Measurements from ENCODE around the gene POLG. TPM values are rescaled to one million over a fixed set of nuclear protein-coding genes. Genes with fewer than 3 reads are reported as not detected.

The POLG gene
- total RNA-seq, 2 donors from 2014 or later: 55.3 to 60.2 TPM

GRCh38 chr15:89319678-89320077 lies 14.9 kb downstream of the POLG start:
- Mint-ChIP-seq H3K27me3 (ENCODE audit: insufficient read depth) (no peaks in the 10 kb centered on the region), H3K4me3 (no peak overlapping the region), H3K9me3 (no peaks in the 10 kb centered on the region), H3K27ac (no peak overlapping the region), H3K36me3 (ENCODE audit: low read depth) (peaks cover 81% of the 10 kb centered on the region), H3K4me1 (no peaks in the 10 kb centered on the region)
- H3K27me3 ChIP-seq (ENCODE audit: control insufficient read depth, insufficient read depth, low read length, poor library complexity, severe bottlenecking): no peaks in the 10 kb centered on the region
- DNase-seq: no peak
- peaks cover 95% of the 10 kb centered on the region for H3K36me3 ChIP-seq (ENCODE audit: control insufficient read depth, insufficient read depth, low read length)
- no peak overlapping the region for H3K4me3 ChIP-seq (ENCODE audit: low read length)
- H3K27ac ChIP-seq (ENCODE audit: low read depth, low read length): peak overlapping the region; percentile 29
- WGBS, 2 experiments (ENCODE audit: insufficient coverage in 1 of 2, insufficient read length in 1 of 2): 96 to 100% methylated on average over 6 to 9 of the region's 9 CpGs
- H3K9ac ChIP-seq (ENCODE audit: extremely low read depth, low read length, poor library complexity, severe bottlenecking): no peak overlapping the region
- no peaks in the 10 kb centered on the region for H3K9me3 ChIP-seq (ENCODE audit: control insufficient read depth, low read length)
- TF ChIP-seq, protein P1, sequence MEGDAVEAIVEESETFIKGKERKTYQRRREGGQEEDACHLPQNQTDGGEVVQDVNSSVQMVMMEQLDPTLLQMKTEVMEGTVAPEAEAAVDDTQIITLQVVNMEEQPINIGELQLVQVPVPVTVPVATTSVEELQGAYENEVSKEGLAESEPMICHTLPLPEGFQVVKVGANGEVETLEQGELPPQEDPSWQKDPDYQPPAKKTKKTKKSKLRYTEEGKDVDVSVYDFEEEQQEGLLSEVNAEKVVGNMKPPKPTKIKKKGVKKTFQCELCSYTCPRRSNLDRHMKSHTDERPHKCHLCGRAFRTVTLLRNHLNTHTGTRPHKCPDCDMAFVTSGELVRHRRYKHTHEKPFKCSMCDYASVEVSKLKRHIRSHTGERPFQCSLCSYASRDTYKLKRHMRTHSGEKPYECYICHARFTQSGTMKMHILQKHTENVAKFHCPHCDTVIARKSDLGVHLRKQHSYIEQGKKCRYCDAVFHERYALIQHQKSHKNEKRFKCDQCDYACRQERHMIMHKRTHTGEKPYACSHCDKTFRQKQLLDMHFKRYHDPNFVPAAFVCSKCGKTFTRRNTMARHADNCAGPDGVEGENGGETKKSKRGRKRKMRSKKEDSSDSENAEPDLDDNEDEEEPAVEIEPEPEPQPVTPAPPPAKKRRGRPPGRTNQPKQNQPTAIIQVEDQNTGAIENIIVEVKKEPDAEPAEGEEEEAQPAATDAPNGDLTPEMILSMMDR (conservative IDR thresholded peaks at IDR 0.05): no peak
- H3K4me1 ChIP-seq (ENCODE audit: control insufficient read depth, insufficient read depth, low read length): no peaks in the 10 kb centered on the region

DNA sequence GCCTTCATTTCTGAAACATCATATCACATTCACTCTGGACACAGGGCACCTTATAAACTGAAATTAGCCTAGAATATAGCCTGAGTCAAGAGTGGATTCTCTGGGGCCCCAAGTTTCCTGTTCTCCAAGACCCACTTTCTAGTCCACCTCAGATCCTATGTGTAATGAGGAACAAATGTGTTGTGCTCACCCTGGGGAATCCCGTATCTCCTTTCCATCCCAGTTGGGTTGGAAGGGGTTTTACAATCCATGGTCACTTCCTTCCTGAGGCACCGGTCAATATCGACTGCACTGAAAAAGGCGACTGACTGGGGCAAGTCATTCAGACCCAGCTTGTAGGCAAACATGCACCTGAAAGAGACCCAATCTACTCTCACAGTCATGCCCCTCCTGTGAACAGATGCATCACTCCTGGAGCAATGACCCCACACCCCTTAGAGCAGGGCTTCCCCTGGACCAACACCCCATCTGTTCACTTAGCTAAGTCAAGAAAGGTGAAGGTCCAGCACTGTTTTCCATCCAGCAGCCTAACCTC lies 17.4 kb downstream of the POLG start:
- TF ChIP-seq, protein P1 (conservative IDR thresholded peaks at IDR 0.05): no peak
- H3K36me3 Mint-ChIP-seq (ENCODE audit: low read depth): peaks cover 77% of the 10 kb centered on the region
- H3K27ac Mint-ChIP-seq: no peak overlapping the region
- Histone ChIP-seq H3K9me3 (ENCODE audit: control insufficient read depth, low read length) (no peaks in the 10 kb centered on the region), H3K27ac (ENCODE audit: low read depth, low read length) (no peak overlapping the region), H3K4me1 (ENCODE audit: control insufficient read depth, insufficient read depth, low read length) (no peaks in the 10 kb centered on the region), H3K36me3 (ENCODE audit: control insufficient read depth, insufficient read depth, low read length) (peaks cover 97% of the 10 kb centered on the region), H3K27me3 (ENCODE audit: control insufficient read depth, insufficient read depth, low read length, poor library complexity, severe bottlenecking) (no peaks in the 10 kb centered on the region), H3K9ac (ENCODE audit: extremely low read depth, low read length, poor library complexity, severe bottlenecking) (no peak overlapping the region), H3K4me3 (ENCODE audit: low read length) (no peak overlapping the region)
- no peaks in the 10 kb centered on the region for H3K9me3 Mint-ChIP-seq
- DNase-seq: no peak
- 92 to 96% methylated on average over 2 to 4 of the region's 4 CpGs for WGBS, 2 experiments (ENCODE audit: insufficient coverage in 1 of 2, insufficient read length in 1 of 2)
- no peak overlapping the region for H3K4me3 Mint-ChIP-seq
- no peaks in the 10 kb centered on the region for H3K4me1 Mint-ChIP-seq
- H3K27me3 Mint-ChIP-seq (ENCODE audit: insufficient read depth): no peaks in the 10 kb centered on the region

DNA sequence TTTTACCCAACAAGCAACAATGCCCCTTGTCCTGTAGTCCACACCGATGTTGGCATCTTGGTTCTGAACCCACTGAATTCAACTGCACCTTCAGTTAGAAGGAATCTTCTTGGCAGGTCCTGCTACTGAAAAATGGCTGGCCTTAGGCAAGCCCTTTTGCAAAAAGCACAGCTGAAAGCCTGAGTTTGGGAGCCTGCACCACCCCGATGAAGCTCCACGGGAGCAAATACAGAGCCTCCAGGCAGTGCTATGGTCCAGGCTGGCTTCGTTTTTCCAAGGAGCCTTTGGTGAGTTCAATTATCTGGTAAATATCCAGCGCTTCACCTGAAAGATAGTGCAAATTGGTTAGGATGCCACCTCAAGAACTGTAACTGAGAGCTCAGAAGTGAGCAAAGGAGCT lies 18.1 kb downstream of the POLG start:
- H3K36me3 Mint-ChIP-seq (ENCODE audit: low read depth): peaks cover 73% of the 10 kb centered on the region
- no peaks in the 10 kb centered on the region for H3K4me1 Mint-ChIP-seq
- Histone ChIP-seq H3K27me3 (ENCODE audit: control insufficient read depth, insufficient read depth, low read length, poor library complexity, severe bottlenecking) (no peaks in the 10 kb centered on the region), H3K4me1 (ENCODE audit: control insufficient read depth, insufficient read depth, low read length) (no peaks in the 10 kb centered on the region), H3K27ac (ENCODE audit: low read depth, low read length) (no peak overlapping the region), H3K9me3 (ENCODE audit: control insufficient read depth, low read length) (no peaks in the 10 kb centered on the region), H3K36me3 (ENCODE audit: control insufficient read depth, insufficient read depth, low read length) (peaks cover 98% of the 10 kb centered on the region), H3K4me3 (ENCODE audit: low read length) (no peak overlapping the region), H3K9ac (ENCODE audit: extremely low read depth, low read length, poor library complexity, severe bottlenecking) (no peak overlapping the region)
- TF ChIP-seq, protein P1 (conservative IDR thresholded peaks at IDR 0.05): no peak
- no peaks in the 10 kb centered on the region for H3K9me3 Mint-ChIP-seq
- H3K27me3 Mint-ChIP-seq (ENCODE audit: insufficient read depth): no peaks in the 10 kb centered on the region
- 95 to 96% methylated on average over 5 of the region's 5 CpGs for WGBS, 2 experiments (ENCODE audit: insufficient coverage in 1 of 2, insufficient read length in 1 of 2)
- H3K4me3 Mint-ChIP-seq: no peak overlapping the region
- DNase-seq: no peak
- H3K27ac Mint-ChIP-seq: no peak overlapping the region
